SU-DHL-6 (cell line): ENCODE results near the gene SSNA1.

Experiments
- H2AFZ ChIP-seq: fragments of 200-600 bp; sonication (generic); 2 replicates; pipeline ENCODE4 v1.6.1; 2014; ENCODE audit warnings: low read depth, mild to moderate bottlenecking, moderate library complexity, mixed read lengths, antibody characterized with exemption, low read length; ENCODE audit not compliant: severe bottlenecking
- H3F3A ChIP-seq: fragments of 200-600 bp; shearing (Covaris generic); 2 replicates; pipeline ENCODE4 v1.6.0; 2016; ENCODE audit warnings: antibody characterized with exemption, mild to moderate bottlenecking; ENCODE audit not compliant: insufficient read depth
- H3K27ac ChIP-seq: fragments of 200-600 bp; sonication (generic); 2 replicates; pipeline ENCODE4 v1.5.1; 2016; ENCODE audit warnings: low read depth, mild to moderate bottlenecking, low read length, moderate library complexity, mixed read lengths
- H3K27me3 ChIP-seq: fragments of 200-600 bp; sonication (generic), shearing (Covaris generic); 2 replicates; pipeline ENCODE4 v1.6.0; 2014; ENCODE audit warnings: mild to moderate bottlenecking, low read length
- H3K36me3 ChIP-seq: fragments of 200-600 bp; sonication (generic); 2 replicates; pipeline ENCODE4 v1.6.1; 2014; ENCODE audit warnings: mild to moderate bottlenecking, low read length, mixed read lengths
- H3K4me2 ChIP-seq: fragments of 300-600, 200-600 bp; shearing (Covaris generic), sonication (generic); 2 replicates; pipeline ENCODE4 v1.6.0; 2014; ENCODE audit warnings: low read length, low read depth, mild to moderate bottlenecking; ENCODE audit not compliant: poor library complexity, severe bottlenecking
- H3K4me3 ChIP-seq: fragments of 200-600 bp; sonication (generic); 2 replicates; pipeline ENCODE4 v1.5.1; 2014; ENCODE audit warnings: antibody characterized with exemption, low read length, mild to moderate bottlenecking, mixed read lengths; ENCODE audit not compliant: insufficient read depth, poor library complexity, severe bottlenecking
- H3K79me2 ChIP-seq: fragments of 200-600 bp; sonication (generic); 2 replicates; pipeline ENCODE4 v1.6.1; 2014; ENCODE audit warnings: mild to moderate bottlenecking, low read length, moderate library complexity; ENCODE audit not compliant: insufficient read depth
- H3K9ac ChIP-seq: fragments of 200-600 bp; sonication (generic); 2 replicates; pipeline ENCODE4 v1.7.0; 2014; ENCODE audit warnings: mild to moderate bottlenecking, low read length
- H3K9me2 ChIP-seq: fragments of 200-600 bp; sonication (generic); replicated peaks from 2 replicates; pipeline ENCODE4 v1.6.1; 2014; ENCODE audit warnings: low read length; ENCODE audit not compliant: insufficient read depth
- H3K9me3 ChIP-seq: fragments of 200-600 bp; sonication (generic); 2 replicates; pipeline ENCODE4 v1.6.1; 2014; ENCODE audit warnings: low read length, mixed read lengths; ENCODE audit not compliant: insufficient read depth
- H4K20me1 ChIP-seq: fragments of 200-600 bp; sonication (generic); 2 replicates; pipeline ENCODE4 v1.6.1; 2014; ENCODE audit warnings: low read depth, mild to moderate bottlenecking, antibody characterized with exemption, low read length, moderate library complexity, mixed read lengths
- CTCF ChIP-seq: fragments of 200-600 bp; sonication (generic); IDR thresholded peaks from one replicate; pipeline ENCODE4 v1.5.1; 2017; ENCODE audit warnings: antibody characterized with exemption, mild to moderate bottlenecking, low read length, moderate library complexity; ENCODE audit not compliant: insufficient read depth, poor library complexity, severe bottlenecking
- EZH2phosphoT487 ChIP-seq: fragments of 200-600 bp; sonication (generic), shearing (Covaris generic); conservative IDR thresholded peaks from 2 replicates; pipeline ENCODE4 v1.6.1; 2018; ENCODE audit warnings: mild to moderate bottlenecking, antibody characterized with exemption, low read length, moderate library complexity, mixed read lengths

Gene SSNA1

GRCh38 chr9:137171149-137171900 is 17.2 kb upstream of the SSNA1 start:
- H3K9me3 ChIP-seq = no peaks in the 10 kb centered on the region
- H4K20me1 ChIP-seq = no peaks in the 10 kb centered on the region
- TF ChIP-seq CTCF (no peak), EZH2phosphoT487 (no peak)
- no peak overlapping the region for H3K9ac ChIP-seq
- H3K9me2 ChIP-seq = no peaks in the 10 kb centered on the region
- H3F3A ChIP-seq = no peaks in the 10 kb centered on the region
- no peak overlapping the region for H2AFZ ChIP-seq
- no peak overlapping the region for H3K4me3 ChIP-seq
- no peaks in the 10 kb centered on the region for H3K36me3 ChIP-seq
- no peaks in the 10 kb centered on the region for H3K79me2 ChIP-seq
- no peak overlapping the region for H3K4me2 ChIP-seq
- no peaks in the 10 kb centered on the region for H3K27me3 ChIP-seq
- no peak overlapping the region for H3K27ac ChIP-seq

- no peaks in the 10 kb centered on the region for H3K27me3 ChIP-seq
- TF ChIP-seq EZH2phosphoT487 (no peak), CTCF (no peak)
- H3K9me3 ChIP-seq = no peaks in the 10 kb centered on the region
- H3K4me2 ChIP-seq = no peak overlapping the region
- H3K9ac ChIP-seq = no peak overlapping the region
- no peaks in the 10 kb centered on the region for H4K20me1 ChIP-seq
- H3K79me2 ChIP-seq = no peaks in the 10 kb centered on the region
- no peaks in the 10 kb centered on the region for H3K9me2 ChIP-seq
- no peaks in the 10 kb centered on the region for H3F3A ChIP-seq
- H3K27ac ChIP-seq = no peak overlapping the region
- H3K4me3 ChIP-seq = no peak overlapping the region
- no peaks in the 10 kb centered on the region for H3K36me3 ChIP-seq
- H2AFZ ChIP-seq = no peak overlapping the region
Observed at GRCh38 chr9:137172901-137173795, 15.3 kb upstream of the SSNA1 start.

GRCh38 chr9:137173796-137174664 is 14.4 kb upstream of the SSNA1 start:
- no peaks in the 10 kb centered on the region for H3F3A ChIP-seq

More at GRCh38 chr9:137173796-137174664, 14.4 kb upstream of the SSNA1 start:
- Histone ChIP-seq H3K27me3 (no peaks in the 10 kb centered on the region), H3K4me2 (no peak overlapping the region), H3K9me2 (no peaks in the 10 kb centered on the region), H3K79me2 (no peaks in the 10 kb centered on the region), H3K9ac (no peak overlapping the region), H3K36me3 (no peaks in the 10 kb centered on the region), H4K20me1 (no peaks in the 10 kb centered on the region), H3K4me3 (no peak overlapping the region), H2AFZ (no peak overlapping the region), H3K27ac (no peak overlapping the region), H3K9me3 (no peaks in the 10 kb centered on the region)
- no peak for TF ChIP-seq EZH2phosphoT487
- no peak for TF ChIP-seq CTCF
